ENCODE measurements around the gene LMF1. TPM values are rescaled to one million over a fixed set of nuclear protein-coding genes. Genes with fewer than 3 reads are reported as not detected.
"Not testable (repeated sequence)": the region's sequence is repeated elsewhere in the genome, so short reads cannot be mapped to it uniquely, and the experiment has no call there.

LMF1 gene
- total RNA-seq, 2 experiments from 2014 or later = 21.3 to 22.6 TPM

DNA sequence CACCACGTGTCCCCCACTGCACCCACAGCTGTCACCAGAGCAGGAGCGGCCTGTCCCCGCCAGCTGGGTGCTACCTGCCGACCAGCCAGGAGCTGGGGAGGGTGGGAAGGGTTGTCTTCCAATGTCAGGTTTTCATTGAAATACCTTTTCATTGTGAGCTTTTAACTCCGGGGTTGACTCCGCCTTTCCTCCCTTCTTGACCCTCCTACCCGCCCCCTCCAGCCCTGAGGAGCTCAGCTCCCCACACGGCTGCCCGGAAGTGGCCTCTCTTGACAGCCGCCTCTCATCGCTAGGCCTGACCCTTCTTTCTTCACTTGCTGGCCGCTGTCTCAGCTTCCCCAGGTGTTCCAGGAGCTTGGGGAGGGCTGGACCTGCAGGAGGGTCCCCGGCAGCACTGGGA lies 149.0 kb downstream of the LMF1 start:
- Mint-ChIP-seq H3K4me3 (no peak overlapping the region), H3K36me3 (ENCODE audit: low read depth) (no peaks in the 10 kb centered on the region), H3K9me3 (no peaks in the 10 kb centered on the region), H3K27ac (no peak overlapping the region), H3K27me3 (peaks cover 10% of the 10 kb centered on the region), H3K4me1 (peaks cover 12% of the 10 kb centered on the region)
- no peak for DNase-seq
- CTCF ChIA-PET = no interaction called here
- POLR2A ChIA-PET = no interaction called here

DNA sequence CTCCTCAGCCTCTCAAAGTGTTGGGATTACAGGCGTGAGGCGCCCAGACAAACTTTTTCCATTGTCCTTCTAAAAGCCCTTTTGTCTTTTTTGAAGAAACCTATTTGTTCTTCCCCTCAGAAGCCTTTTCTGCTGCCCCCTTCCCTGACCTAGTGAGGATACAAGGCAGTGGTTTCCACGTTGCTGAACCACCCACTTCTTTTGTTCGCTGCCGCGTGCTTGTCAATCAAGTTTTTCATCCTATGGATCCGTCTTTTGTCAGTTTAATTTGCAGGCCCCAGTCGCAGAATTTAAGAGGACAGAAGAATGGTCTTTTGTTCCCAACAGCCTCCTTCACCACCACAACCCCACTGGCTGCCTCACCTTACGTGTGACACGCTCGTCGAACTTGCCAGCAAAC lies 150.0 kb downstream of the LMF1 start:
- no peak for DNase-seq
- no peaks in the 10 kb centered on the region for H3K36me3 Mint-ChIP-seq (ENCODE audit: low read depth)
- POLR2A ChIA-PET = interaction anchor here (0.6 kb wide), 1 partner anchor 1581 kb away, joined by 3 read pairs; no protein-coding TSS in a partner anchor
- peaks cover 14% of the 10 kb centered on the region for H3K27me3 Mint-ChIP-seq
- H3K4me3 Mint-ChIP-seq = no peak overlapping the region
- no peaks in the 10 kb centered on the region for H3K9me3 Mint-ChIP-seq
- H3K4me1 Mint-ChIP-seq = peaks cover 12% of the 10 kb centered on the region
- CTCF ChIA-PET = no interaction called here
- no peak overlapping the region for H3K27ac Mint-ChIP-seq

DNA sequence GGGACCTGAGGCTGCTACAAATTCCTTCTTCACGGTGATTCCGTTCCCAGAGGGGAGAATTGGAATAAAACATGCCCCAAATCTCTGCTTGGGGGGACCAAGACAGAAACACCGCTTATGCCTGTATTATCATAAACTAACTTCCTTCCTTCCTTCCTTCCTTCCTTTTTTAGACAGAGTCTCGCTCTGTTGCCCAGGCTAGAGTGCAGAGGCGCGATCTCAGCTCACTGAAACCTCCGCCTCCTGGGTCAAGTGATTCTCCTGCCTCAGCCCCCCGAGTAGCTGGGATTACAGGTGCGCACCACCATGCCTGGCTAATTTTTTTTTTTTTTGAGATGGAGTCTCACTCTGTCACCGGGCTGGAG lies 150.8 kb downstream of the LMF1 start:
- H3K9me3 Mint-ChIP-seq; DNase-seq; H3K4me3 Mint-ChIP-seq; CTCF ChIA-PET; H3K36me3 Mint-ChIP-seq (ENCODE audit: low read depth): not testable (repeated sequence)
- POLR2A ChIA-PET = interaction anchor here (0.9 to 1.0 kb wide), 2 partner anchors 13 to 184 kb away, joined by 3 to 4 read pairs; partner anchors contain the start of gene METTL26
- peaks cover 12% of the 10 kb centered on the region for H3K4me1 Mint-ChIP-seq
- peaks cover 15% of the 10 kb centered on the region for H3K27me3 Mint-ChIP-seq
- peak overlapping the region; percentile 61 for H3K27ac Mint-ChIP-seq

DNA sequence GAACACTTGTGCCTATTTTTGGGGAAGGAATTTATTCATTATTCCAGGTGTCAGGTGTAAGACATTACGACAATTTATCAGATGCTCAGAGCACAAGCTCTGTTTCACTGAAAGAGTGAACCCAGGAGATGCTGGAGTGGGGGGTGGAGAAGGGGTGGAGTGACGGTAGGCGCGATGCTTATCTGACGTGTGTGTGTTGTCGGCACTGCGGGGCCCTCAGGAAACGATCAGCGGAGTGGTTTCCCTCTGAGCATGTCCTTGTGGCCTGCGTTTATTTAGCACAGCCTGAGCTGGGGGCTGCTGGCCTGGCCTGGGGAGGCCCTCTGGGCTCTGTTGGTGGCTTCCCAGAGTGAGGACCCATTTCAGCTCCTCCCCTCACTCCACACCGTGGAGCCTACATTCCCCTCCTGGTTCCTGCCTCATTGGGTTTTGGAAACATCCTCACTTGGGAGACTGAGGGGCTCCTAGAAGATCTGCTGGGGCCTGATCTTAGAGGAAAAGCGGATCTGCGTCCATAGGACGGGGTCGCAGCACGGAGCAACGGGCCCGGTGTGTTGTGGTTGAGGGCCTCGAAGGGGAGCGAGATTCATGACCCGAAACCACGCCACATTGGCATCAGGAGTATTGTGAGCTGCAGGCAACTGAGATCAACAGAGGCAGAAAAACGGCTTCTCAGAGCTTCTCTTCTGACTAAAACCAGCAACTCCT lies 151.3 kb downstream of the LMF1 start:
- peaks cover 18% of the 10 kb centered on the region for H3K27me3 Mint-ChIP-seq
- no peaks in the 10 kb centered on the region for H3K36me3 Mint-ChIP-seq (ENCODE audit: low read depth)
- DNase-seq = peak; percentile 60
- peak overlapping the region; percentile 61 for H3K27ac Mint-ChIP-seq
- peaks cover 12% of the 10 kb centered on the region for H3K4me1 Mint-ChIP-seq
- ChIA-PET POLR2A (interaction anchor here (0.9 to 1.0 kb wide), 4 partner anchors 13 to 183 kb away, joined by 3 to 6 read pairs (median 4); partner anchors contain the start of gene METTL26), CTCF (no interaction called here)
- no peaks in the 10 kb centered on the region for H3K9me3 Mint-ChIP-seq
- H3K4me3 Mint-ChIP-seq = no peak overlapping the region

DNA sequence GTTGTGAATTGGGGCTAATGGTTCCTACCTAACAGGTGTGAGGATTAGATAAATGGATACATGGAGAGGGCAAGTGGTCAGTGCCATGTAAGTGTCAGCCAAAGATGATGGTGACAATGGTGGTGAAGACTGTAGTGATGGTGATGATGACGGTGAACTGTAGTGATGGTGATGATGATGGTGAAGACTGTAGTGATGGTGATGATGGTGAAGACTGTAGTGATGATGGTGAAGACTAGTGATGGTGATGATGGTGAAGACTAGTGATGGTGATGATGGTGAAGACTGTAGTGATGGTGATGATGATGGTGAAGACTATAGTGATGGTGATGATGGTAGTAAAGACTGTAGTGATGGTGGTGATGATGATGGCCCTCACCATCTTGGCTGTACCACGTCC lies 152.2 kb downstream of the LMF1 start:
- Mint-ChIP-seq H3K27me3 (peaks cover 23% of the 10 kb centered on the region), H3K4me3 (no peak overlapping the region), H3K36me3 (ENCODE audit: low read depth) (no peaks in the 10 kb centered on the region), H3K4me1 (peaks cover 12% of the 10 kb centered on the region), H3K9me3 (no peaks in the 10 kb centered on the region), H3K27ac (no peak overlapping the region)
- ChIA-PET CTCF (no interaction called here), POLR2A (interaction anchor here (0.9 to 1.0 kb wide), 2 partner anchors 16 to 145 kb away, joined by 3 to 6 read pairs; no protein-coding TSS in a partner anchor)
- DNase-seq = no peak

DNA sequence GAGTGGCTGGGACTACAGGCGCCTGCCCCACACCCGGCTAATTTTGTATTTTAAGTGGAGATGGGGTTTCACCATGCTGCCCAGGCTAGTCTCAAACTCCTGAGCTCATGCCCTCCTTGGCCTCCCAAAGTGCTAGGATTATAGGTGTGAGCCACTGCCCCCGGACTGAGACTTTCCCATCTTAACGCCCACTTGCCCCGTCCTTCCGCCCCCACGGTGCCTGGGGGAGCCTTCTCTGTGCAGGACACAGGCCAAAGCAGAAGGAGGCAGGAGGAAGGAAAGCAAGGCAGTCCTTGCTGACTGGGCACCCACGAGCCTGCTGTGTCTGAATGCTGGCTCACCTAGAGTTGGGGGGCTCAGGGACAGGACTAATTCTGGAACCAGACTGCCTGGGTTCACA lies 152.7 kb downstream of the LMF1 start:
- peaks cover 12% of the 10 kb centered on the region for H3K4me1 Mint-ChIP-seq
- no peak overlapping the region for H3K4me3 Mint-ChIP-seq
- ChIA-PET POLR2A (no interaction called here), CTCF (no interaction called here)
- H3K27ac Mint-ChIP-seq = no peak overlapping the region
- no peak for DNase-seq
- H3K36me3 Mint-ChIP-seq (ENCODE audit: low read depth) = no peaks in the 10 kb centered on the region
- H3K9me3 Mint-ChIP-seq = no peaks in the 10 kb centered on the region
- peaks cover 23% of the 10 kb centered on the region for H3K27me3 Mint-ChIP-seq

DNA sequence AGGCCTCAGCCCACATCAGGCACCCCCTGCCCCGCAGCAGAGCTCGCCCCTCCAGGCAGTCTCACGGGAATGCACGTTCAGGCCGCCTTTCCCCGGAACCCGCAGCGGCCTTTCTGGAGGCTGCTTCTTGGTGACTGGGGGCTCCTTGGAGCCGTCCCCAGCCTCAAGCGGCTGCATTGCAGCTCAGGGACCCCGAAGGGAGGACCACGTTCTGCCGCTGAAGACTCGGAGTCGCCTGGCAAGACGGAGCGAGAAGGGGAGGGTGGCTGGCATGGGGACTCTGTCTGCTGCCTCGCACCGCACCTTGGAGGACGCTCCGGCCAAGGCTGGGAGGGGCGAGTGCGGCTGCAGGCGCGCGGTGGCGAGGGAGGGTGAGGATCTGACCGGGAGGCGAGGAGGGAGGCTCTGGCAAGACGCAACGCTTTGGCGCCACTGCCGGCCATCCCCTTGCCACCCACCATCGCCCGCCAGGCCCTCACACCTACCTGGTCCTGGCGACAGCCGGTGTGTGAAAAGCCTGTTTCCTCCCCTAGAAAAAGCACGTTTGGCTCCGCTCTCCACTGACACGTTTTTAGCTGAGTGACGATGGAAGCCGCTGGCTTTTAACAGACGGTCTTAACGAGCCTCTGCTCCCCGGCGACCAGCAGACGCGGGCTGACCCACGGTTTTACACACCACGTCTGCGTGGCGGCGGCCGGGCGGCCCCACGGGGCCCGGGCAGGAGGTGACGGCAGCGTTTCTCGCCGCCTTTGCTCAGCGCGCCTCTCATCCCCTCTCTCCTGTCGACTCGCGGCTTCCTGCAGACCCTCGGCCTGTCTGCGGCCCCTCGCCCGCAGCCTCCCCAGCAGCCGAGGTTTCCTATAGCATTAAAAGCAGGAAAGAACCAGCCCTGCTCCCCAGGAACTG lies 153.5 kb downstream of the LMF1 start:
- Mint-ChIP-seq H3K9me3 (no peaks in the 10 kb centered on the region), H3K4me3 (no peak overlapping the region), H3K36me3 (ENCODE audit: low read depth) (no peaks in the 10 kb centered on the region), H3K27me3 (peaks cover 28% of the 10 kb centered on the region), H3K27ac (no peak overlapping the region), H3K4me1 (peaks cover 12% of the 10 kb centered on the region)
- CTCF ChIA-PET = no interaction called here
- POLR2A ChIA-PET = no interaction called here
- no peak for DNase-seq

DNA sequence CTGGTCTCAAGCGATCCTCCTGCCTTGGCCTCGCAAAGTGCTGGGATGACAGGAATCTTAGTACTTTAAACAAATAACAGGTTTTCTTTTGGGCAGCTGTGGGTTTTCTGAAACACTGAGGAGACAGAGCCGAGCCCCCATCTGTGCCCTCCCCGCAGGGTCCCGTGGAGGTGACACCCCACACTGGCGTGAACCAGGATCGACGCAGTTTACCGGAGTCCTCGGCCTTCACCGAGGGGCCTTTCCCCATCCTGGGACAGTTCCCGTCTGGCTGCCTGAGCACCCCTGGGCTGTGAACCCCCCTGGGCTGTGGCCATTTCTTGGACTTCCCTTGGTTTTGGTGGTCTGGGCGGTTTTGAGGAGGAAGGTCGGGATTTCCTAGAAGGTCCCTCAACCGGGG lies 154.9 kb downstream of the LMF1 start:
- no peaks in the 10 kb centered on the region for H3K36me3 Mint-ChIP-seq (ENCODE audit: low read depth)
- no peaks in the 10 kb centered on the region for H3K9me3 Mint-ChIP-seq
- no peak overlapping the region for H3K4me3 Mint-ChIP-seq
- no peak overlapping the region for H3K27ac Mint-ChIP-seq
- peaks cover 12% of the 10 kb centered on the region for H3K4me1 Mint-ChIP-seq
- peaks cover 32% of the 10 kb centered on the region for H3K27me3 Mint-ChIP-seq
- CTCF ChIA-PET = interaction anchor here (0.7 kb wide), 1 partner anchor 242 kb away, joined by 4 read pairs; no protein-coding TSS in a partner anchor
- POLR2A ChIA-PET = no interaction called here
- no peak for DNase-seq

DNA sequence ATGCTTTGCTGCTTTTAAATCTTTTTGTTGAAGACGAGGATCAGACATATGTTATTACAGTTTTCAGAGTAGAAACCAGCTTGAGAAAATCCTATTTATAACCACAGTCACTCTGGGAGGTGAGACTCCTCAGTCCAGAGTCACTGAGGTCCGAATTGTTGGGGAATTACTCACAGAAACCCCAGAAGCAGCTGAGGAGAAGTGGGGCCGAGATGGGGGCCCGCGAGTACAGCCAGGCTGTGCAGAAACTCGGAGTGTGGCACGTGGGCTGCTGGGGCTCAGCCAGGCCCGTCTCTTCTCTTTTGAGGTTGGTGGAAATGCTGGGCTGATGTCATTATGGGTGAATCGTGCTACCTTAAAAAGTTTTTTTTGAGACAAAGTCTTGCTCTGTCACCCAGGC lies 155.8 kb downstream of the LMF1 start:
- peaks cover 9% of the 10 kb centered on the region for H3K4me1 Mint-ChIP-seq
- DNase-seq = no peak
- no peak overlapping the region for H3K27ac Mint-ChIP-seq
- H3K36me3 Mint-ChIP-seq (ENCODE audit: low read depth) = no peaks in the 10 kb centered on the region
- H3K9me3 Mint-ChIP-seq = no peaks in the 10 kb centered on the region
- ChIA-PET POLR2A (no interaction called here), CTCF (no interaction called here)
- no peak overlapping the region for H3K4me3 Mint-ChIP-seq
- H3K27me3 Mint-ChIP-seq = peaks cover 30% of the 10 kb centered on the region

DNA sequence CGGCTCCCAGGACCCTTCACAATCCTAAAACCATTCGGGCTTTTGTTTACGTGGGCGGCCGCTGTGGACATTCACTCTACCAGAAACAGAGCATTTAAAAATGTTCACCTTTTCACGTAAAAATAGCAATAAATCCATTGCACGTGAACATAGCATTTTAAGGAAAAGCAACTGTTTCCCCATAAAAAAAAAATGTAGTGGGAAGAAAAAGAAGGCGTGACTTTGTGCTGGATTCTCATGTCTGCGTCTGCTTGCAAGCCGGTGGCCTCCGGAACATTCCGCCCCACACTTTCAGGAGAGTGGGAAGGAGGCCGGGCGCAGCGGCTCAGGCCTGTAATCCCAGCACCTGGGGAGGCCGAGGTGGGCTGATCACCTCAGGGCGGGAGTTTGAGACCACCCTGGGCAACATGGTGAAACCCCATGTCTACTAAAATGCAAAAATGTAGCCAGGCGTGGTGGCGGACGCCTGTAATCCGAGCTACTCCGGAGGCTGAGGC lies 156.8 kb downstream of the LMF1 start:
- Mint-ChIP-seq H3K4me3 (no peak overlapping the region), H3K36me3 (ENCODE audit: low read depth) (no peaks in the 10 kb centered on the region), H3K27ac (no peak overlapping the region), H3K9me3 (no peaks in the 10 kb centered on the region), H3K4me1 (no peaks in the 10 kb centered on the region), H3K27me3 (peaks cover 28% of the 10 kb centered on the region)
- DNase-seq = no peak
- ChIA-PET POLR2A (no interaction called here), CTCF (no interaction called here)

DNA sequence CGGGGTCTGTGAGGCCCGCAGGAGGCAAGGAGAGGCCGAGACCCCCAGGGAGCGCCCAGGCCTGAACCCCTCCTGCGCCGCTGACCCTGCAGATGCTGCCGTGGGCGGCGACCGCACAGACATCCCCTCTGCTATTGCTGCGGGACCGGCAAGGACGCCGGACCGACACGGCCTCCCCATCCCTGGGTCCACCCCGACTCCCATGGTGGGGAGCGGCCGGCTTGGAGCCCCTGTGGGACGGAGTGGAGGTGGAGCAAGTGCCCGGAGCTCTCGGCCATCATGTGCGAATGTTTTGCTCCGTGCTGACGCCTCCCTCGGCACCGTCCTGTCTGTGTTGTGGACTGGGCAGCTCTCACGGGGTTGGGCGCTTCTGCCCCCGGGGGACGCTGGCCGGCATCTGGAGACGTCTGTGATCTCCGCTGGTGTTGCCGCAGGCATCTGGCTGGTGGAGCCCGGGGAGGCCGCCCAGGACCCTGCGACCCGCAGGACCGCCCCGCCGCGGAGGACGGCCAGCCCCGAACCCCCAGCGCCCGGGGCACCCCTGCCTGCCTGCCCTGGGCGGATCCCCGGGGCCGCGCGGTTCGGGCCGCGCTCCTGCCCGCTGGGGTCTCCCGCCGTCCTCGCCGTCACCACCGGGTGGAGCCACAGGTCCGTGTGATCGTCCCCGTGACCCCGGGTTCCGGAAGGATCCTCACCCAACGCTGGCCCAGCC lies 157.4 kb downstream of the LMF1 start:
- Mint-ChIP-seq H3K27me3 (peaks cover 28% of the 10 kb centered on the region), H3K27ac (no peak overlapping the region), H3K9me3 (no peaks in the 10 kb centered on the region), H3K4me3 (no peak overlapping the region), H3K4me1 (peaks cover 4% of the 10 kb centered on the region), H3K36me3 (ENCODE audit: low read depth) (no peaks in the 10 kb centered on the region)
- DNase-seq = peak; percentile 45
- ChIA-PET CTCF (interaction anchor here (0.5 kb wide), 1 partner anchor 11 kb away, joined by 3 read pairs; no protein-coding TSS in a partner anchor), POLR2A (no interaction called here)

DNA sequence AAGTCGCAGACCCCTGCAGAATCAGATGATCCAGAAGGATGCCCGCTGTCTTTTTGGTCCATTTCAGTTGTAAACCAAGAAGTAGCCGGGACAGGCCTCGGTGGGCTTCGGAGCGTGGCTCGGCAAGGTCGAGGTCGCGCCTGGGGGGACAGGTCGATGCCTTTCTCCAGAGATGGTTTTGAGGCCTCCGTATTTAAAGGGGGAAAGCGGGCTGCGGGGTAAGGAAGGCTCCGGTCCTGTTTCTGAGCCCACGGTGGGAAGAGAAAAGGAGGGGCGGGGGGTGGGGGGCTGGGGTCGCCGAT lies 162.7 kb downstream of the LMF1 start:
- peak overlapping the region; percentile 83 for H3K27ac Mint-ChIP-seq
- peak overlapping the region; percentile 97 for H3K4me3 Mint-ChIP-seq
- peaks cover 10% of the 10 kb centered on the region for H3K27me3 Mint-ChIP-seq
- ChIA-PET CTCF (no interaction called here), POLR2A (no interaction called here)
- DNase-seq = no peak
- H3K36me3 Mint-ChIP-seq (ENCODE audit: low read depth) = peaks cover 3% of the 10 kb centered on the region
- peaks cover 16% of the 10 kb centered on the region for H3K4me1 Mint-ChIP-seq
- H3K9me3 Mint-ChIP-seq = no peaks in the 10 kb centered on the region

Data from activated CD4-positive, alpha-beta memory T cell treated with anti-CD3 and anti-CD28 coated beads, Interleukin-2, amount 10 ng/mL, durations not matched to agents 7 days and 5 days (primary cell).